ENCODE data around the gene OGFOD3. TPM values are rescaled to one million over a fixed set of nuclear protein-coding genes. Genes with fewer than 3 reads are reported as not detected.

Gene OGFOD3
- total and polyA plus RNA-seq, 2 donors (not counting 3 experiments of a cell fraction or from before 2014, with no cell fraction given): 31.7 to 34.8 TPM

DNA sequence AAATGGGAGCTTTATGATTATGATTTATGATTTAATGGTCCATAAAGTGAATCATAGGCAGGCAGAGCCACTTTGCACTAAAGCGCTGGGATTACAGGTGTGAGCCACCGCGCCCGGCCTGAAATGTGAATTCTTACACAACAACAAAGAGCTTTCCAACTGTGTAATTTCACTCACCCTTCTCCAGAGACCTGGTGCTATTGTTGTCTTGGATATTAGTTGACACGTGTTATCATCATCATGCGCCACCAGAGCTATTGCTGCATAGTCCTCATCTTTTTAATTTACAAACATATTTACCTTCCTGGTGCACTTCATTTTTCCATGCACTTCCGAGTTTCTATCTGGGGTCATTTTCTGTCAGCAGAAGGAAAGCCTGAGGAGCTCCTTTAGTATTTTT lies 51.6 kb downstream of the OGFOD3 start:
- H3K36me3 ChIP-seq (ENCODE audit: control insufficient read depth in 2 of 2, extremely low read depth in 1 of 2, insufficient read depth in 2 of 2, low read length in 2 of 2): no peaks in the 10 kb centered on the region
- H3K79me2 ChIP-seq (ENCODE audit: control insufficient read depth, insufficient read depth, low read length): no peaks in the 10 kb centered on the region
- intact Hi-C loops (cut with micrococcal nuclease) (no loop called here), dilution Hi-C loops (cut with MboI; ENCODE audit: extremely low pct_ligation_motif_present, low sequenced_read_pairs) (no loop called here)
- no peak overlapping the region for H3K4me3 ChIP-seq (replicated peaks in 1 of 3; ENCODE audit: insufficient read depth in 1 of 3, low read depth in 1 of 3, low read length in 3 of 3)
- H4K20me1 ChIP-seq (replicated peaks; ENCODE audit: control insufficient read depth, extremely low read depth, insufficient read depth, low read length): no peaks in the 10 kb centered on the region
- BruUV-seq (replicated peaks): no TSS peak
- no peak overlapping the region for H3K4me2 ChIP-seq (ENCODE audit: insufficient read depth, low read length)
- H3K4me1 ChIP-seq (ENCODE audit: control insufficient read depth, extremely low read depth, insufficient read depth, low read length): no peaks in the 10 kb centered on the region
- no peak overlapping the region for H2AFZ ChIP-seq (ENCODE audit: low read depth, low read length)
- no peaks in the 10 kb centered on the region for H3K9me1 ChIP-seq (replicated peaks; ENCODE audit: control insufficient read depth, extremely low read depth, insufficient read depth, low read length)
- ChIA-PET POLR2A (no interaction called here), CTCF (interaction anchor here (0.5 to 2.4 kb wide), 4 partner anchors 14 to 58 kb away, joined by 4 to 7 read pairs (median 6); no protein-coding TSS in a partner anchor)
- FAIRE-seq (no peak), DNase-seq (ENCODE audit: low read depth, low spot score) (no peak)
- H3K9ac ChIP-seq (replicated peaks; ENCODE audit: extremely low read depth, insufficient read depth, low read length): no peak overlapping the region
- H3K9me3 ChIP-seq (replicated peaks; ENCODE audit: control insufficient read depth, insufficient read depth, low read length): no peaks in the 10 kb centered on the region
- TF ChIP-seq POLR2AphosphoS5 (IDR thresholded peaks at IDR 0.05; ENCODE audit: insufficient read depth, low read depth, low read length): no peak
- no peak for TF ChIP-seq GATA2 (IDR thresholded peaks at IDR 0.05; ENCODE audit: insufficient read depth, insufficient read length, low read depth, low read length)
- TF ChIP-seq, protein P1, sequence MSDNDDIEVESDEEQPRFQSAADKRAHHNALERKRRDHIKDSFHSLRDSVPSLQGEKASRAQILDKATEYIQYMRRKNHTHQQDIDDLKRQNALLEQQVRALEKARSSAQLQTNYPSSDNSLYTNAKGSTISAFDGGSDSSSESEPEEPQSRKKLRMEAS (IDR thresholded peaks at IDR 0.05; ENCODE audit: insufficient read depth, insufficient read length): no peak
- no peak for TF ChIP-seq FOS (IDR thresholded peaks at IDR 0.05; ENCODE audit: borderline replicate concordance, insufficient read depth, low read length)
- TF ChIP-seq MYC (IDR thresholded peaks at IDR 0.05; ENCODE audit: low read depth, low read length): no peak
- no peak for TF ChIP-seq POLR2A (IDR thresholded peaks at IDR 0.05; ENCODE audit: low read depth, low read length)
- no peak for TF ChIP-seq JUN (IDR thresholded peaks at IDR 0.05; ENCODE audit: borderline replicate concordance, insufficient read depth, insufficient read length, low read depth)
- TF ChIP-seq, protein P2, sequence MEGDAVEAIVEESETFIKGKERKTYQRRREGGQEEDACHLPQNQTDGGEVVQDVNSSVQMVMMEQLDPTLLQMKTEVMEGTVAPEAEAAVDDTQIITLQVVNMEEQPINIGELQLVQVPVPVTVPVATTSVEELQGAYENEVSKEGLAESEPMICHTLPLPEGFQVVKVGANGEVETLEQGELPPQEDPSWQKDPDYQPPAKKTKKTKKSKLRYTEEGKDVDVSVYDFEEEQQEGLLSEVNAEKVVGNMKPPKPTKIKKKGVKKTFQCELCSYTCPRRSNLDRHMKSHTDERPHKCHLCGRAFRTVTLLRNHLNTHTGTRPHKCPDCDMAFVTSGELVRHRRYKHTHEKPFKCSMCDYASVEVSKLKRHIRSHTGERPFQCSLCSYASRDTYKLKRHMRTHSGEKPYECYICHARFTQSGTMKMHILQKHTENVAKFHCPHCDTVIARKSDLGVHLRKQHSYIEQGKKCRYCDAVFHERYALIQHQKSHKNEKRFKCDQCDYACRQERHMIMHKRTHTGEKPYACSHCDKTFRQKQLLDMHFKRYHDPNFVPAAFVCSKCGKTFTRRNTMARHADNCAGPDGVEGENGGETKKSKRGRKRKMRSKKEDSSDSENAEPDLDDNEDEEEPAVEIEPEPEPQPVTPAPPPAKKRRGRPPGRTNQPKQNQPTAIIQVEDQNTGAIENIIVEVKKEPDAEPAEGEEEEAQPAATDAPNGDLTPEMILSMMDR (IDR thresholded peaks at IDR 0.05; ENCODE audit: extremely low read depth in 1 of 2, insufficient read depth in 1 of 2, low read depth in 1 of 2, low read length in 2 of 2): no peak
- no peak for TF ChIP-seq EZH2 (IDR thresholded peaks at IDR 0.05; ENCODE audit: borderline replicate concordance, low read depth, low read length, severe bottlenecking)
- peaks cover 15 to 18% of the 10 kb centered on the region in 2 experiments for H3K27me3 ChIP-seq (ENCODE audit: control insufficient read depth in 2 of 2, insufficient read depth in 2 of 2, low read length in 2 of 2)
- H3K27ac ChIP-seq (ENCODE audit: insufficient read depth, low read depth, low read length): no peak overlapping the region

Measured in endothelial cell of umbilical vein (primary cell).